Thoracic aorta (tissue), 2 donors: ENCODE measurements around the gene ARID1B. TPM values are rescaled to one million over a fixed set of nuclear protein-coding genes. Genes with fewer than 3 reads are reported as not detected.

Experiments
- ATAC-seq: fragments of 150-250 bp; one replicate; pipeline ENCODE4 v1.8.0; 2017; ENCODE audit warnings: low read depth; ENCODE audit not compliant: insufficient number of reproducible peaks, low FRiP score
- DNase-seq: peaks from one replicate; pipeline ENCODE4 v3.0.0-alpha.2; 2020; ENCODE audit warnings: low spot score
- H3K27ac ChIP-seq, 2 donors: fragments of 200-600 bp; sonication (generic); 1 replicate in 1 of 2; 2 replicates in 1 of 2; pipeline ENCODE4 v1.5.1; 2016; ENCODE audit warnings: mild to moderate bottlenecking in 2 of 2, moderate library complexity in 2 of 2
- H3K27me3 ChIP-seq: fragments of 200-600 bp; sonication (generic); replicated peaks from 2 replicates; pipeline ENCODE4 v1.6.0; 2016; ENCODE audit warnings: mild to moderate bottlenecking; ENCODE audit not compliant: insufficient read depth
- H3K36me3 ChIP-seq: fragments of 200-600 bp; sonication (generic); one replicate; pipeline ENCODE4 v1.5.1; 2016
- H3K4me1 ChIP-seq, 2 donors: fragments of 200-600 bp; sonication (generic); 1 replicate in 1 of 2; 2 replicates in 1 of 2; pipeline versions ENCODE4 v1.5.1 to v1.6.0; 2016; ENCODE audit warnings: low read depth in 2 of 2, mild to moderate bottlenecking in 1 of 2; ENCODE audit not compliant: control insufficient read depth in 1 of 2
- H3K4me3 ChIP-seq: fragments of 200-600 bp; sonication (generic); 2 replicates; pipeline ENCODE4 v1.5.1; 2016; ENCODE audit warnings: mild to moderate bottlenecking
- H3K9me3 ChIP-seq: fragments of 200-600 bp; sonication (generic); 2 replicates; pipeline ENCODE4 v1.5.1; 2016
- CTCF ChIP-seq: fragments of 200-600 bp; sonication (generic); IDR thresholded peaks from one replicate; pipeline ENCODE4 v1.5.1; 2019; ENCODE audit warnings: antibody characterized with exemption
- total RNA-seq, 2 donors: library from RNA; depleted of rRNA; stranded (reverse); fragments of >200 nt; gene quantifications; one replicate each; pipeline versions ENCODE4 v1.1.0 to v1.2.3, GENCODE V29; 2016

Gene ARID1B
- total RNA-seq, 2 donors from 2014 or later, result 120 to 158 TPM

DNA sequence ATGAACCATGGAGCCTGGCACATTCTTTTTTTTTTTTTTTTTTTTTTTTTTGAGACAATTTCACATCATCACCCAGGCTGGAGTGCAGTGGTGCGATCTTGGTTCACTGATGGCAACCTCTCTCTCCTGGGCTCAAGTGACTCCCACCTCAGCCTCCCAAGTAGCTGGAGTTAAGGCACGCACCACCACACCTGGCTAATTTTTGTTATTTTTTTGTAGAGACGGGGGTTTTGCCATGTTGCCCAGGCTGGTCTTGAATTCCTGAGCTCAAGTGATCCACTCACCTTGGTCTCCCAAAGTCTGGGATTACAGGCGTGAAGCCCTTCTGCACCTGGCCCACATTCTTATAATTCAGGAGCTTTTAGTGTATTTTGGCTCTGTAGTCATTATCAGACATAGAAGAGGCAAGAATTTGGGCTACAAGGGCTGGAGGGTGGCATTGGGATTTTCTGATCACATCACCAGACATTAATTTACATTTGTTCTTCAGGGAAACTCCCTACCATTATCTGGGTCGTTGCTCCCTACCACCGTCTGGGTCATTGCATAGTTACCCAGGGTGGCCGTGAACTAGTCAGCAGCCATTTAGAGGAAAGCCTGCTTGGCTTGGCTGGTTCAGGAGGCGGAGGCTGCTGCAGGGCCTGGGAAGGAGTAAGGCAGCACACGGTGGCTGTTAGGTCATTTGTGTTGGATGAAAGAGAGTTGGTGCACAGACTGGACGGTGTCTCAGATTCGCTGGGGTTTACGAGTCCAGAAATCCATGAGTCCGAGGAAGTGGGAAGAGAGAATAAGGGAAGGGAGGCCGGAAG, 17.6 kb downstream of the ARID1B start:
- Histone ChIP-seq H3K27me3 (no peaks in the 10 kb centered on the region), H3K27ac (no peak overlapping the region), H3K9me3 (no peaks in the 10 kb centered on the region), H3K4me3 (peak overlapping the region; percentile 43), H3K36me3 (no peaks in the 10 kb centered on the region), H3K4me1 (peaks cover 17 to 80% of the 10 kb centered on the region in 2 donors)
- no peak for ATAC-seq
- DNase-seq, result no peak
- TF ChIP-seq CTCF, result no peak

GRCh38 chr6:156795825-156796224, 18.6 kb downstream of the ARID1B start:
- no peak for ATAC-seq
- H3K27ac ChIP-seq, result no peak overlapping the region
- H3K9me3 ChIP-seq, result no peaks in the 10 kb centered on the region
- TF ChIP-seq CTCF, result no peak
- peaks cover 15 to 69% of the 10 kb centered on the region in 2 donors for H3K4me1 ChIP-seq
- no peaks in the 10 kb centered on the region for H3K27me3 ChIP-seq
- H3K36me3 ChIP-seq, result no peaks in the 10 kb centered on the region
- H3K4me3 ChIP-seq, result peak overlapping the region; percentile 43
- DNase-seq, result no peak

GRCh38 chr6:156796627-156797026, 19.4 kb downstream of the ARID1B start:
- Histone ChIP-seq H3K9me3 (no peaks in the 10 kb centered on the region), H3K27me3 (no peaks in the 10 kb centered on the region), H3K36me3 (no peaks in the 10 kb centered on the region), H3K27ac (no peak overlapping the region), H3K4me3 (no peak overlapping the region), H3K4me1 (peaks cover 9 to 61% of the 10 kb centered on the region in 2 donors)
- no peak for TF ChIP-seq CTCF
- ATAC-seq, result no peak
- DNase-seq, result no peak

DNA sequence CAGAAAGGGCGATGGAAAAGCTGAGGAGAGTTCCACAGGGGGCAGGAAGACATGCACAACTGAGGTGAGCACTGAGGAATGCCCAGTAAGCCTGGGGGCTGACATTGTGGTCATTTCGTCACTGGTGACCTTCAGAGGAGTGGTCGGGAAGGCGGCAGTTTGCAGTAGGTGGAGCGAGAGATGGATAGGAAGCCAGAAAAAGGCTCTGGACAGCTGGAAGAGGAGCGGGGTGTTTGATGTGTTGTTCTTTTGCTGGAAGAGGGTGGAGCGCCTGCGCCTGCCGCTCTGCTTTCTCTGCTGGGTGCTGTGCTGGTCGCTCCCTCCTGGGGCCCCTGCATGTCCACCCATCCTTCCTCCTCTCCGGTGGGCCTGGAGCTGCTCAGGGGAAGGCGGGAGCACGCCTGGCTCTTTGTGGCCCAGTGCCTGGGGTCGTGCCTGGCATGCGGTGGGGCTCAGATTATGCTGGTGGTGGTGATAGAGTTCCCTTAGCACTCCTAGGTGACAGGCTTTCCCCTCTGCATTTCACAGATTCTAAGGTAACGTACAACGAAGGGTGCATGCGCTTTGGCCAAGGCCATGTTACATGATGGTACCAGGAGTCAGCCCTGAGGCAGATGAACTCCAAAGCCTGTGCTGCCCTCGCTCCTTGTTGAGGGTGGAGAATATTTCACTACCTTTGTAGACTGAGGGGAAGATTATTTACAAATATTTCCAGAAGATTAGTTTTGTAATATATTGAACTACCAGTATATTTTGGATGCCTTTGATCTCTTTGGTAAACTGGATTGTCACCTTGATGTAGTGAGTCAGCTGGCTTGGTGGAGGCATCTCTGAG, 20.9 kb downstream of the ARID1B start:
- Histone ChIP-seq H3K36me3 (no peaks in the 10 kb centered on the region), H3K4me3 (no peak overlapping the region), H3K27me3 (no peaks in the 10 kb centered on the region), H3K9me3 (no peaks in the 10 kb centered on the region), H3K4me1 (peaks cover 13 to 56% of the 10 kb centered on the region in 2 donors), H3K27ac (no peak overlapping the region)
- ATAC-seq (no peak), DNase-seq (no peak)
- TF ChIP-seq CTCF, result no peak

DNA sequence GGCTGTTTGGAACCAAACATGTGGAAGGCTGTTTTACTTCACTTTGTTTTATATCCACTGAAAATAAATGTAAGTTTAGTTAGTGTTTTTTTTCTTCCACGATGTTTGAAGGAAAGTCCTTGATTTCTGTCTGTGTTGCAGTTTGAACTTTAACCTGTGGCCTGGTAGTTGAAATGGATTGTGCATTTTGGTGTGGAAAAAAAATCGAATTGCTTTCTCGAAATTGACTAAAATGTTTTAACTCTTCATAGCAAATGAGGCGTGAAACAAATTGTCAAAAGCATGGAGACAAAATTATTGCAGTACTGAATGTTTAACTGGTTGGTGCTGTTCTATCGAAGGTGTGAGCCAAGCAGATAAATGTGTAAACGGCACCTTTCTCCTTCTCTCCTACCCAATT, 24.5 kb downstream of the ARID1B start:
- H3K4me3 ChIP-seq, result no peak overlapping the region
- no peak for DNase-seq

More for the DNA sequence above, 24.5 kb downstream of the ARID1B start:
- Histone ChIP-seq H3K36me3 (no peaks in the 10 kb centered on the region), H3K27ac (no peak overlapping the region), H3K27me3 (no peaks in the 10 kb centered on the region), H3K4me1 (peaks cover 5 to 39% of the 10 kb centered on the region in 2 donors), H3K9me3 (no peaks in the 10 kb centered on the region)
- ATAC-seq, result no peak
- no peak for TF ChIP-seq CTCF
